HG02973 (cell line): ENCODE measurements around the gene ASPM.
A peak's percentile ranks its signal among the peaks of the same experiment; 100 is the strongest.
"Not testable (repeated sequence)": the region's sequence is repeated elsewhere in the genome, so short reads cannot be mapped to it uniquely, and the experiment has no call there.

Experiments used
- ATAC-seq: cut with Tn5 transposase; IDR thresholded peaks from one replicate; pipeline ENCODE4 v1.9.1; 2021; ENCODE audit warnings: moderate library complexity; ENCODE audit not compliant: unreplicated experiment

ASPM gene

GRCh38 chr1:197081117-197081753 lies 65.2 kb downstream of the ASPM start:
- ATAC-seq = no peak

GRCh38 chr1:197080323-197080722 lies 66.1 kb downstream of the ASPM start:
- ATAC-seq = no peak

GRCh38 chr1:197076585-197076984 lies 69.9 kb downstream of the ASPM start:
- ATAC-seq = no peak

- no peak for ATAC-seq
Measured at GRCh38 chr1:197073978-197074377, 72.5 kb downstream of the ASPM start.

GRCh38 chr1:197067457-197067818 lies 79.0 kb downstream of the ASPM start:
- ATAC-seq = no peak

GRCh38 chr1:197066719-197067456 lies 79.6 kb downstream of the ASPM start, which contains the start of gene F13B:
Gene F13B (minus strand): TSS chr1:197067260. CDS start chr1:197067223, 37 bp downstream.
- ATAC-seq = no peak

GRCh38 chr1:197066277-197066676 lies 80.2 kb downstream of the ASPM start:
- ATAC-seq = no peak

- no peak for ATAC-seq
Measured at GRCh38 chr1:197065559-197065958, 80.9 kb downstream of the ASPM start.

GRCh38 chr1:197063212-197063611 lies 83.3 kb downstream of the ASPM start:
- ATAC-seq = no peak

GRCh38 chr1:197062692-197063091 lies 83.8 kb downstream of the ASPM start:
- peak; percentile 96 for ATAC-seq

- ATAC-seq = no peak
Measured at GRCh38 chr1:197049100-197049499, 97.4 kb downstream of the ASPM start.

- no peak for ATAC-seq
Measured at GRCh38 chr1:197042676-197043341, 103.7 kb downstream of the ASPM start.

- no peak for ATAC-seq
Measured at GRCh38 chr1:197041486-197042353, 104.7 kb downstream of the ASPM start.

- no peak for ATAC-seq
Measured at GRCh38 chr1:197036861-197037260, 109.6 kb downstream of the ASPM start.

GRCh38 chr1:197034631-197035339 lies 111.7 kb downstream of the ASPM start:
- not testable (repeated sequence) for ATAC-seq
